ENCODE results near the gene PTPN4.

DNA sequence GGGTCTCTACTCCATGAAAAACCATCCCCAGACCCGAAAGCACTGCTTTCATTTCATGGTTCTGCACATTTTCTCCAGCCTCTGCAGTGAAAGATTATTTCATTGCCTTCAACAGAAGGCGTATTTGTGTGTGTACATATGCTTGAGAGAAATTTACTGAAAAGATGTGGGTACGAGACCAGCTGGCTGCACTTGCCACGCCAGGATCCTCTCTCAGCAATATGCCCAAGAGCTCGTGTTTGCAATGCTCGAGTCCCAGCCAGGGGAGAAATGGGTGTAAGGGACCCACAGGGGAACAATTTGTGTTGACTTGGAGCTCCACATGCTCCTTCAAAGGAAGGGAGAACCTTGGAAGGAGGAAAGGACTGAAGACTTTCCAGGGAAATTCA lies 43.4 kb upstream of the PTPN4 start:
- TF ChIP-seq CTCF (conservative IDR thresholded peaks at IDR 0.05 in 1 of 2, IDR thresholded peaks at IDR 0.05 in 1 of 2; ENCODE audit: extremely low read depth in 1 of 2, insufficient read depth in 1 of 2, low read depth in 1 of 2, low read length in 2 of 2) (no peak), EZH2 (IDR thresholded peaks at IDR 0.05; ENCODE audit: borderline replicate concordance, low read length) (no peak)

All from mammary epithelial cell (primary cell).